GM12891 (cell line): ENCODE data around the gene SQSTM1.

Experiments
- PAX5 ChIP-seq: IDR thresholded peaks from 2 replicates; pipeline ENCODE4 v1.6.1; 2011; ENCODE audit warnings: low read length, moderate library complexity, mild to moderate bottlenecking; ENCODE audit not compliant: insufficient read depth, severe bottlenecking
- POLR2A ChIP-seq: IDR thresholded peaks from 2 replicates; pipeline ENCODE4 v1.6.1; 2011; ENCODE audit warnings: low read depth, low read length, control low read depth
- POLR2AphosphoS5 ChIP-seq: IDR thresholded peaks from 2 replicates; pipeline ENCODE4 v1.6.1; 2011; ENCODE audit warnings: low read depth, low read length, control low read depth
- POU2F2 ChIP-seq: IDR thresholded peaks from 2 replicates; pipeline ENCODE4 v1.6.1; 2011; ENCODE audit warnings: low read depth, mild to moderate bottlenecking, control low read depth, low read length, moderate library complexity
- SPI1 ChIP-seq: IDR thresholded peaks from 2 replicates; pipeline ENCODE4 v1.6.1; 2011; ENCODE audit warnings: low read depth, low read length, control low read depth
- TAF1 ChIP-seq: IDR thresholded peaks from 2 replicates; pipeline ENCODE4 v1.6.1; 2011; ENCODE audit warnings: low read depth, low read length, control low read depth

- no peak; the same call in none of the 2 replicates for TF ChIP-seq POLR2A
- peak; percentile 56; the same call in 1 of the 2 replicates for TF ChIP-seq POLR2AphosphoS5
- no peak for TF ChIP-seq SPI1
- no peak for TF ChIP-seq TAF1
- 0 out of 2 replicates have a peak, but pooled peaks have one; percentile 9 for TF ChIP-seq POU2F2
- TF ChIP-seq PAX5 = no peak
These were observed 15.7 kb downstream of the SQSTM1 start for GRCh38 chr5:179836225-179837019.
